H1 (cell line): ENCODE results near the gene MADD. TPM values are rescaled to one million over a fixed set of nuclear protein-coding genes. Genes with fewer than 3 reads are reported as not detected.

Experiments
- CTCF ChIA-PET: fragments of 300-600 bp; sonication (Branson Sonifier 250); formaldehyde crosslinking; loops from one replicate; lab custom pipeline; 2021; ENCODE audit not compliant: partially characterized antibody; lab: Charles Lee
- POLR2A ChIA-PET: fragments of 300-600 bp; sonication (Branson Sonifier 250); formaldehyde crosslinking; loops from one replicate; lab custom pipeline; 2021; ENCODE audit warnings: inconsistent platforms; ENCODE audit not compliant: partially characterized antibody; lab: Charles Lee
- DNase-seq, 2 experiments: peaks; one replicate each; pipeline versions ENCODE4 v3.0.0 to v3.0.0-alpha.2; 2010 to 2022; ENCODE audit warnings: low spot score in 2 of 2, low read depth in 1 of 2, mixed read lengths in 1 of 2
- FAIRE-seq: peaks from 2 replicates; lab custom pipeline; 2011; peaks lifted over from hg19 to GRCh38; lab: Jason Lieb, UNC
- H2AFZ ChIP-seq: 2 replicates; pipeline ENCODE4 v1.8.1; 2012; ENCODE audit warnings: low read length, inconsistent platforms
- H2AK5ac ChIP-seq: 2 replicates; pipeline ENCODE4 v1.6.1; 2013; ENCODE audit warnings: low read depth, low read length
- H2BK120ac ChIP-seq: replicated peaks from 2 replicates; pipeline ENCODE3; 2013; ENCODE audit warnings: low read depth, low read length, inconsistent platforms
- H2BK12ac ChIP-seq: 2 replicates; pipeline ENCODE4 v1.6.1; 2013; ENCODE audit warnings: low read depth, low read length
- H2BK15ac ChIP-seq: 2 replicates; pipeline ENCODE4 v1.6.1; 2013; ENCODE audit warnings: low read length
- H2BK20ac ChIP-seq: 2 replicates; pipeline ENCODE4 v1.6.1; 2013; ENCODE audit warnings: low read length
- H2BK5ac ChIP-seq: 2 replicates; pipeline ENCODE4 v1.6.1; 2013; ENCODE audit warnings: low read depth, low read length
- H3K14ac ChIP-seq: 2 replicates; pipeline ENCODE4 v1.6.1; 2013; ENCODE audit warnings: inconsistent platforms; ENCODE audit not compliant: insufficient read length
- H3K18ac ChIP-seq: 2 replicates; pipeline ENCODE4 v1.6.1; 2013; ENCODE audit warnings: low read length; ENCODE audit errors: extremely low read depth
- H3K23ac ChIP-seq: 2 replicates; pipeline ENCODE4 v1.6.1; 2013; ENCODE audit warnings: inconsistent platforms; ENCODE audit not compliant: insufficient read length
- H3K23me2 ChIP-seq: 2 replicates; pipeline ENCODE4 v1.6.1; 2013; ENCODE audit warnings: low read depth, low read length
- H3K27ac ChIP-seq: 2 replicates; pipeline ENCODE4 v1.6.1; 2011; ENCODE audit warnings: low read depth, low read length, inconsistent platforms
- H3K27me3 ChIP-seq, 4 experiments: replicated peaks in 1 of 4; 1 replicate in 1 of 4; 2 replicates in 3 of 4; pipeline versions ENCODE4 v1.6.1 to v1.8.1; 2011 to 2013; ENCODE audit warnings: low read length in 3 of 4, mild to moderate bottlenecking in 3 of 4, inconsistent platforms in 2 of 4, mixed read lengths in 2 of 4, moderate library complexity in 1 of 4; ENCODE audit not compliant: control insufficient read depth in 3 of 4, insufficient read depth in 3 of 4; ENCODE audit errors: extremely low read depth in 1 of 4
- H3K36me3 ChIP-seq, 4 experiments: 2 replicates each; pipeline versions ENCODE4 v1.6.1 to v1.8.1; 2011 to 2013; ENCODE audit warnings: mild to moderate bottlenecking in 4 of 4, low read length in 3 of 4, moderate library complexity in 2 of 4, control low read depth in 1 of 4, inconsistent platforms in 1 of 4; ENCODE audit not compliant: insufficient read depth in 4 of 4, control insufficient read depth in 2 of 4
- H3K4ac ChIP-seq: replicated peaks from 2 replicates; pipeline ENCODE3; 2013; ENCODE audit warnings: low read length, low read depth, mixed read lengths, inconsistent platforms; ENCODE audit not compliant: insufficient read length
- H3K4me1 ChIP-seq, 4 experiments: replicated peaks in 1 of 4; 1 replicate in 1 of 4; 2 replicates in 3 of 4; pipeline versions ENCODE4 v1.6.1 to v1.8.1; 2011 to 2013; ENCODE audit warnings: low read length in 3 of 4, inconsistent platforms in 2 of 4, mixed read lengths in 1 of 4; ENCODE audit not compliant: insufficient read depth in 4 of 4, control insufficient read depth in 3 of 4
- H3K4me2 ChIP-seq, 2 experiments: 2 replicates each; pipeline versions ENCODE4 v1.6.1 to v1.8.1; 2011 to 2013; ENCODE audit warnings: low read depth in 2 of 2, low read length in 2 of 2, control low read depth in 1 of 2, inconsistent platforms in 1 of 2, mild to moderate bottlenecking in 1 of 2; ENCODE audit not compliant: insufficient read depth in 1 of 2
- H3K4me3 ChIP-seq, 4 experiments: fragments of 200-600, 300-600 bp in 1 of 4; sonication (generic), shearing (Covaris generic), sonication (Bioruptor Twin) in 1 of 4; 2 replicates each; pipeline versions ENCODE4 v1.5.1 to v1.8.1; 2011 to 2016; ENCODE audit warnings: low read length in 4 of 4, low read depth in 3 of 4, control low read depth in 2 of 4, inconsistent platforms in 2 of 4, mild to moderate bottlenecking in 2 of 4, mixed read lengths in 1 of 4, moderate library complexity in 1 of 4; ENCODE audit not compliant: insufficient read depth in 2 of 4; ENCODE audit errors: extremely low read depth in 1 of 4
- H3K56ac ChIP-seq: replicated peaks from 2 replicates; pipeline ENCODE3; 2013; ENCODE audit warnings: low read depth, mild to moderate bottlenecking, mixed read lengths, low read length, inconsistent platforms; ENCODE audit not compliant: insufficient read length
- H3K79me1 ChIP-seq: 2 replicates; pipeline ENCODE4 v1.6.1; 2013; ENCODE audit warnings: low read depth, low read length, control low read depth
- H3K79me2 ChIP-seq, 2 experiments: 2 replicates each; pipeline versions ENCODE4 v1.6.1 to v1.8.1; 2012 to 2013; ENCODE audit warnings: low read length in 2 of 2, mild to moderate bottlenecking in 2 of 2, inconsistent platforms in 1 of 2; ENCODE audit not compliant: insufficient read depth in 2 of 2, control insufficient read depth in 1 of 2
- H3K9ac ChIP-seq, 4 experiments: replicated peaks in 1 of 4; 1 replicate in 1 of 4; 2 replicates in 3 of 4; pipeline versions ENCODE4 v1.6.1 to v1.8.1; 2011 to 2013; ENCODE audit warnings: low read depth in 3 of 4, low read length in 3 of 4, control low read depth in 2 of 4, mild to moderate bottlenecking in 2 of 4, moderate library complexity in 2 of 4, inconsistent platforms in 1 of 4; ENCODE audit errors: extremely low read depth in 1 of 4
- H3K9me3 ChIP-seq, 2 experiments: 2 replicates each; pipeline versions ENCODE4 v1.6.1 to v1.8.1; 2012 to 2013; ENCODE audit warnings: mild to moderate bottlenecking in 2 of 2, moderate library complexity in 2 of 2, control low read depth in 1 of 2, inconsistent platforms in 1 of 2, low read depth in 1 of 2, low read length in 1 of 2, mixed read lengths in 1 of 2; ENCODE audit not compliant: insufficient read depth in 2 of 2
- H4K20me1 ChIP-seq, 2 experiments: replicated peaks in 1 of 2; 2 replicates each; pipeline versions ENCODE3 to v1.8.1; 2011 to 2013; ENCODE audit warnings: inconsistent platforms in 2 of 2, low read length in 2 of 2, mild to moderate bottlenecking in 1 of 2; ENCODE audit not compliant: insufficient read depth in 2 of 2, control insufficient read depth in 1 of 2
- H4K5ac ChIP-seq: 2 replicates; pipeline ENCODE4 v1.6.1; 2013; ENCODE audit warnings: low read length, low read depth, mixed read lengths, inconsistent platforms; ENCODE audit not compliant: insufficient read length
- H4K8ac ChIP-seq: 2 replicates; pipeline ENCODE4 v1.8.0; 2013; ENCODE audit warnings: mild to moderate bottlenecking, moderate library complexity, low read length, inconsistent platforms; ENCODE audit not compliant: insufficient read depth; ENCODE audit errors: extremely low read depth
- H4K91ac ChIP-seq: replicated peaks from 2 replicates; pipeline ENCODE3; 2013; ENCODE audit warnings: low read length, mixed read lengths, inconsistent platforms; ENCODE audit not compliant: insufficient read length
- CEBPB ChIP-seq: IDR thresholded peaks from 2 replicates; pipeline ENCODE4 v1.6.1; 2012; ENCODE audit warnings: low read depth, low read length
- CHD1 ChIP-seq: IDR thresholded peaks from 2 replicates; pipeline ENCODE4 v1.6.1; 2012; ENCODE audit warnings: low read depth, low read length, improper control_type of control experiment
- CTCF ChIP-seq, 3 experiments: IDR thresholded peaks; 1 replicate in 2 of 3; 2 replicates in 1 of 3; pipeline versions ENCODE4 v1.5.1 to v1.6.1; 2011; ENCODE audit warnings: low read length in 3 of 3, mild to moderate bottlenecking in 3 of 3, inconsistent platforms in 2 of 3, low read depth in 1 of 3, moderate library complexity in 1 of 3; ENCODE audit not compliant: insufficient read depth in 1 of 3; ENCODE audit errors: control extremely low read depth in 1 of 3
- GABPA ChIP-seq: IDR thresholded peaks from 2 replicates; pipeline ENCODE4 v1.6.1; 2011; ENCODE audit warnings: mild to moderate bottlenecking, low read length, moderate library complexity, borderline replicate concordance; ENCODE audit not compliant: insufficient read depth
- JUND ChIP-seq: IDR thresholded peaks from 2 replicates; pipeline ENCODE4 v1.6.1; 2011; ENCODE audit warnings: mild to moderate bottlenecking, improper control_type of control experiment, low read length
- MAFK ChIP-seq: IDR thresholded peaks from 2 replicates; pipeline ENCODE4 v1.6.1; 2012; ENCODE audit warnings: low read depth, mild to moderate bottlenecking, improper control_type of control experiment, low read length
- MAX ChIP-seq: IDR thresholded peaks from 2 replicates; pipeline ENCODE4 v1.6.1; 2012; ENCODE audit warnings: inconsistent platforms
- RAD21 ChIP-seq, 2 experiments: IDR thresholded peaks in 1 of 2; conservative IDR thresholded peaks in 1 of 2; 2 replicates each; pipeline ENCODE4 v1.6.1; 2011; ENCODE audit warnings: low read depth in 2 of 2, low read length in 2 of 2, improper control_type of control experiment in 1 of 2, inconsistent platforms in 1 of 2, mild to moderate bottlenecking in 1 of 2, moderate library complexity in 1 of 2
- RFX5 ChIP-seq: IDR thresholded peaks from 2 replicates; pipeline ENCODE4 v1.6.1; 2011; ENCODE audit warnings: low read depth, low read length, improper control_type of control experiment, borderline replicate concordance
- SAP30 ChIP-seq: fragments of 300-600 bp; sonication (generic); IDR thresholded peaks from 2 replicates; pipeline ENCODE4 v1.7.1; 2012; ENCODE audit warnings: low read length, moderate library complexity, mild to moderate bottlenecking, inconsistent platforms; ENCODE audit not compliant: insufficient read depth, insufficient replicate concordance
- SP4 ChIP-seq: IDR thresholded peaks from 2 replicates; pipeline ENCODE4 v1.6.1; 2012; ENCODE audit warnings: low read length, inconsistent platforms
- TAF1 ChIP-seq: IDR thresholded peaks from 2 replicates; pipeline ENCODE4 v1.6.1; 2011; ENCODE audit warnings: mild to moderate bottlenecking, low read depth, low read length
- WGBS, 2 experiments: shearing (Covaris generic) in 1 of 2; methylation state at CpG; one replicate each; pipeline versions ENCODE4 v1.1.6 to v1.1.7; 2013 to 2015; ENCODE audit warnings: low lambda C conversion rate in 2 of 2, mixed read lengths in 2 of 2, inconsistent platforms in 1 of 2, low coverage in 1 of 2, missing lambda C conversion rate in 1 of 2; ENCODE audit not compliant: insufficient replicate concordance in 2 of 2, insufficient coverage in 1 of 2, insufficient read length in 1 of 2; ENCODE audit errors: extremely low coverage in 1 of 2, missing lambda C conversion rate in 1 of 2; 5-methylcytosine and 5-hydroxymethylcytosine counted together
- polyA plus RNA-seq, 7 experiments: library from polyadenylated mRNA; depleted of rRNA in 3 of 7; stranded (reverse) in 5 of 7; unstranded in 2 of 7; fragments of >200 nt in 5 of 7; fragments of 200-250 nt in 2 of 7; gene quantifications; 1 replicate in 5 of 7; 2 replicates in 1 of 7; 4 replicates in 1 of 7; pipeline versions ENCODE4 v1.2.1 to v1.2.3, GENCODE V29; 2011 to 2013; ENCODE audit warnings: missing spikeins in 2 of 7, mixed read lengths in 2 of 7
- total RNA-seq: library from RNA; stranded (reverse); fragmentation: NEBNext Ultra II Directional; extraction: Animal tissue kit (Norgen Biotek cat#: 25700); gene quantifications from 2 replicates; pipeline ENCODE4 v1.2.1, GENCODE V29; 2021

Gene MADD
- total and polyA plus RNA-seq, 2 of the 8 experiments (the other 6 are each of a cell fraction or from before 2014, with no cell fraction given), result 32.5 to 45.4 TPM

GRCh38 chr11:47302853-47303252 lies 32.9 kb downstream of the MADD start:
- no peak for DNase-seq
- Histone ChIP-seq H3K14ac (no peak overlapping the region), H3K79me1 (no peaks in the 10 kb centered on the region), H3K79me2 (no peaks in the 10 kb centered on the region), H4K20me1 (peaks cover 0 to 4% of the 10 kb centered on the region in 2 experiments), H3K23ac (no peak overlapping the region), H3K27ac (no peak overlapping the region), H3K4ac (no peak overlapping the region), H4K8ac (no peak overlapping the region), H3K4me2 (no peak overlapping the region), H3K27me3 (no peaks in the 10 kb centered on the region), H3K18ac (no peak overlapping the region), H4K5ac (no peak overlapping the region), H2BK20ac (no peak overlapping the region), H2BK12ac (no peak overlapping the region), H3K9ac (no peak overlapping the region), H3K36me3 (peaks cover 0 to 14% (median 0%) of the 10 kb centered on the region in 4 experiments; a peak in 5 of 8 replicates), H2BK120ac (no peak overlapping the region), H3K23me2 (no peaks in the 10 kb centered on the region), H3K9me3 (no peaks in the 10 kb centered on the region), H3K4me1 (no peaks in the 10 kb centered on the region), H2AK5ac (no peak overlapping the region), H3K4me3 (no peak overlapping the region), H2BK5ac (no peak overlapping the region), H4K91ac (no peak overlapping the region), H3K56ac (no peak overlapping the region), H2AFZ (no peak overlapping the region), H2BK15ac (no peak overlapping the region)
- ChIA-PET POLR2A (no interaction called here), CTCF (interaction anchor here (0.7 to 1.3 kb wide), 2 partner anchors 11 to 68 kb away, joined by 3 to 5 read pairs; no protein-coding TSS in a partner anchor)
- FAIRE-seq, result no peak
- WGBS, 2 experiments, result 100% methylated on average over 1 of the region's 1 CpG; no CpG with 5 or more reads in 1 of the 2 experiments
- TF ChIP-seq GABPA (no peak), RAD21 (IDR thresholded peaks at IDR 0.05 in 1 of 2, conservative IDR thresholded peaks at IDR 0.05 in 1 of 2; ENCODE audit: low read depth in 2 of 2, low read length in 2 of 2) (no peak), CTCF (IDR thresholded peaks at IDR 0.05; ENCODE audit: control extremely low read depth in 1 of 3, insufficient read depth in 1 of 3, low read depth in 1 of 3, low read length in 3 of 3) (no peak), RFX5 (no peak), MAX (no peak), TAF1 (no peak), CHD1 (no peak), CEBPB (no peak), MAFK (no peak), SAP30 (no peak), JUND (no peak), SP4 (no peak)
